Psoas muscle (tissue), 8 donors: ENCODE results near the gene EDN2. TPM values are rescaled to one million over a fixed set of nuclear protein-coding genes. Genes with fewer than 3 reads are reported as not detected.

Experiments
- ATAC-seq, 4 donors: fragments of 200-7000 bp; cut with Tn5 transposase; one replicate each; pipeline ENCODE4 v1.9.1; 2020; ENCODE audit warnings: moderate library complexity in 3 of 4, mild to moderate bottlenecking in 2 of 4
- DNase-seq, 2 donors: peaks; one replicate each; pipeline ENCODE4 v3.0.0-alpha.2; 2020
- H3K27ac ChIP-seq: fragments of 200-600 bp; one replicate; pipeline ENCODE4 v1.8.0; 2022
- H3K27me3 ChIP-seq, 3 donors: fragments of 200-600 bp in 1 of 3; one replicate each; pipeline versions ENCODE4 v1.6.1 to v1.8.0; 2013 to 2022; ENCODE audit warnings: low read length in 2 of 3, mild to moderate bottlenecking in 2 of 3, moderate library complexity in 1 of 3; ENCODE audit not compliant: insufficient read depth in 3 of 3
- H3K36me3 ChIP-seq, 2 donors: fragments of 200-600 bp in 1 of 2; one replicate each; pipeline versions ENCODE4 v1.6.1 to v1.8.0; 2013 to 2022; ENCODE audit warnings: low read depth in 1 of 2, mild to moderate bottlenecking in 1 of 2, moderate library complexity in 1 of 2; ENCODE audit not compliant: insufficient read depth in 1 of 2
- H3K4me1 ChIP-seq: fragments of 200-600 bp; one replicate; pipeline ENCODE4 v1.8.0; 2022
- H3K4me3 ChIP-seq: fragments of 200-600 bp; one replicate; pipeline ENCODE4 v1.8.0; 2022; ENCODE audit warnings: mild to moderate bottlenecking
- H3K9me3 ChIP-seq: fragments of 200-600 bp; one replicate; pipeline ENCODE4 v1.8.0; 2022
- WGBS, 3 donors: extraction: QIAGEN DNeasy Blood & Tissue Kit; methylation state at CpG; one replicate each; pipeline versions ENCODE4 v1.1.6 to v1.1.7; 2013; 5-methylcytosine and 5-hydroxymethylcytosine counted together
- intact Hi-C, 2 donors: fragments of 100-400 bp; cut with DNase I; formaldehyde crosslinking; loops; one replicate each; pipeline versions ENCODE4 v1.11.0 to v1.14.2; 2022
- polyA plus RNA-seq, 3 donors: library from polyadenylated mRNA; stranded (reverse); fragments of 200-250 nt; gene quantifications; one replicate each; pipeline ENCODE4 v1.2.3, GENCODE V29; 2013
- total RNA-seq, 4 donors: library from RNA; stranded (reverse); fragmentation: NEBNext Ultra II Directional in 2 of 4; extraction: Animal tissue kit (Norgen Biotek cat#: 25700) in 2 of 4; gene quantifications; one replicate each; pipeline versions ENCODE4 v1.2.1 to v1.2.4, GENCODE V29; 2021 to 2023
- TF ChIP-seq, protein P1 (sequence below): fragments of 200-600 bp; IDR thresholded peaks from one replicate; pipeline ENCODE4 v1.8.0; 2022; ENCODE audit warnings: antibody characterized with exemption
- donor health status: healthy with polysubstance abuse.
- donor health status: DM: no; HTN: no; CAD: no; lungs with moderate emphysema.
- donor health status: Bipolar disorder and iron deficiency.
- donor health status: healthy.
- donor health status: DM: yes; HTN: yes; CAD: no.
- donor health status: DM: no; HTN: no; CAD: no.
- donor health status: DM: no; HTN: no; CAD: no.
- donor health status: DM: yes; HTN: yes; CAD: no.

EDN2 gene
- total and polyA plus RNA-seq, 7 donors, result 0.03 to 0.10 TPM; not detected in 5

DNA sequence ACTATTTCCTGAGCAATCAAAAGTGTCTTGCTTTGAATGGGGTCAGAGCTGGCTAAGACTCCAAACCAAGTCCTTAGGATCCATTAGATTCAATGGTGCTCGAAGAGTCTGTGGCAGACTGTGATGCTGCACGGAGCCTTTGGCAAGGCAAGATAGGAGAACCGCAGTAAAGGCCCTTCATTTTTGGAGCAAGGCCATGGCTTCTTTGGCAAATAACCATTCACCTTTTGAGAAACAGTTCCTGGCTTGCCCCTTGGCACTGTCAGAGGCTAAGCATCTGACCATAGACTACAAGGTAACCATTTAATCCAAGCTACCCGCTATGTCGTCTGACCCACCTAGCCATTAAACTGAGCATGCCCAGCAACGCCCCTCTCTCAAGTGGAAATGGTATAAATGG, 45.2 kb downstream of the EDN2 start:
- no peaks in the 10 kb centered on the region for H3K36me3 ChIP-seq
- no peaks in the 10 kb centered on the region for H3K27me3 ChIP-seq
- no peak overlapping the region for H3K27ac ChIP-seq
- no peak for ATAC-seq
- H3K4me1 ChIP-seq, result no peaks in the 10 kb centered on the region
- 59 to 82% (median 64%) methylated on average over 6 of the region's 6 CpGs for WGBS, 3 donors
- no peak for DNase-seq
- TF ChIP-seq, protein P1, sequence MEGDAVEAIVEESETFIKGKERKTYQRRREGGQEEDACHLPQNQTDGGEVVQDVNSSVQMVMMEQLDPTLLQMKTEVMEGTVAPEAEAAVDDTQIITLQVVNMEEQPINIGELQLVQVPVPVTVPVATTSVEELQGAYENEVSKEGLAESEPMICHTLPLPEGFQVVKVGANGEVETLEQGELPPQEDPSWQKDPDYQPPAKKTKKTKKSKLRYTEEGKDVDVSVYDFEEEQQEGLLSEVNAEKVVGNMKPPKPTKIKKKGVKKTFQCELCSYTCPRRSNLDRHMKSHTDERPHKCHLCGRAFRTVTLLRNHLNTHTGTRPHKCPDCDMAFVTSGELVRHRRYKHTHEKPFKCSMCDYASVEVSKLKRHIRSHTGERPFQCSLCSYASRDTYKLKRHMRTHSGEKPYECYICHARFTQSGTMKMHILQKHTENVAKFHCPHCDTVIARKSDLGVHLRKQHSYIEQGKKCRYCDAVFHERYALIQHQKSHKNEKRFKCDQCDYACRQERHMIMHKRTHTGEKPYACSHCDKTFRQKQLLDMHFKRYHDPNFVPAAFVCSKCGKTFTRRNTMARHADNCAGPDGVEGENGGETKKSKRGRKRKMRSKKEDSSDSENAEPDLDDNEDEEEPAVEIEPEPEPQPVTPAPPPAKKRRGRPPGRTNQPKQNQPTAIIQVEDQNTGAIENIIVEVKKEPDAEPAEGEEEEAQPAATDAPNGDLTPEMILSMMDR, result no peak
- intact Hi-C loops, result no loop called here
- H3K9me3 ChIP-seq, result no peaks in the 10 kb centered on the region
- no peak overlapping the region for H3K4me3 ChIP-seq

DNA sequence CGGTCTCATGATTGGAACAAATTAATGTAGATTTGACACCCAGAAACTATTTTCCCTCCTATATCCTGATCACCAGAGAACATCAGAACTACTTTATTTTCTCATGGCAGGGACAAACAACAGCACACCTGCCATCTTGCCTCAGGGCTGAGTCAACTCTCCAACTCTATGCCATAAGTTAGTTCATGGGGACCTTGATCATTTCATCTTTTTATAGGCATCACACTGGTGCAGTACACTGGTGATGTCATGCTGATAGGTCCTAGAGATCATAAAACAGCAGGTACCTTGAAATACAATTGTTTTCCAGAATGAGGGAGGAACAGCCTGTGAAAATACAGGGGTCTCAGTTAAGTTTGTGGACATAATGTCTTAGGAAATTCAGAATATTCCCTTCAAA, 45.8 kb downstream of the EDN2 start:
- DNase-seq (no peak), ATAC-seq (no peak)
- no peaks in the 10 kb centered on the region for H3K9me3 ChIP-seq
- no peak overlapping the region for H3K27ac ChIP-seq
- no peaks in the 10 kb centered on the region for H3K27me3 ChIP-seq
- intact Hi-C loops, result no loop called here
- H3K4me1 ChIP-seq, result no peaks in the 10 kb centered on the region
- no peak overlapping the region for H3K4me3 ChIP-seq
- 97 to 100% (median 97%) methylated on average over 1 of the region's 1 CpG for WGBS, 3 donors
- no peaks in the 10 kb centered on the region for H3K36me3 ChIP-seq
- TF ChIP-seq, protein P1, result no peak

DNA sequence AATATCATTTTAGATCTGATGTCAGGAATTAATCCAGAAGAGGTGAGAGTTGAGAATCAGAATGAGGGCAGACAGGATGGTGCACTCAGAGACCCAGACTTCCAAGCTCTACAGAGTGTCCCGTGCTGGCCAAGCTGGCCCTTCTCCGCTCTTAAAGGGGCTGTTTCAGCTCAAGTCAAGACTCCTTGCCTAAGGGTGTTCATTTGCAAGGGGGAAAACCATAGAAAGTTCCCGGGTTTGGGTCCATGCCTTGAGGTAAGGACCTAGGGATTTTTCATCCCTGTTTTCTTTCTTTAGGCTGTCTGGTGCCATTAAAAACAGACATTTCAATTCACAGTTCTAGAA, 47.5 kb downstream of the EDN2 start:
- no peak overlapping the region for H3K4me3 ChIP-seq
- H3K4me1 ChIP-seq, result peaks cover 15% of the 10 kb centered on the region
- DNase-seq, result no peak
- TF ChIP-seq, protein P1, result no peak
- H3K27me3 ChIP-seq, result no peaks in the 10 kb centered on the region
- H3K9me3 ChIP-seq, result no peaks in the 10 kb centered on the region
- intact Hi-C loops, result no loop called here
- no peak overlapping the region for H3K27ac ChIP-seq
- WGBS, 3 donors, result 76 to 82% (median 81%) methylated on average over 3 of the region's 3 CpGs
- ATAC-seq, result no peak
- H3K36me3 ChIP-seq, result no peaks in the 10 kb centered on the region

DNA sequence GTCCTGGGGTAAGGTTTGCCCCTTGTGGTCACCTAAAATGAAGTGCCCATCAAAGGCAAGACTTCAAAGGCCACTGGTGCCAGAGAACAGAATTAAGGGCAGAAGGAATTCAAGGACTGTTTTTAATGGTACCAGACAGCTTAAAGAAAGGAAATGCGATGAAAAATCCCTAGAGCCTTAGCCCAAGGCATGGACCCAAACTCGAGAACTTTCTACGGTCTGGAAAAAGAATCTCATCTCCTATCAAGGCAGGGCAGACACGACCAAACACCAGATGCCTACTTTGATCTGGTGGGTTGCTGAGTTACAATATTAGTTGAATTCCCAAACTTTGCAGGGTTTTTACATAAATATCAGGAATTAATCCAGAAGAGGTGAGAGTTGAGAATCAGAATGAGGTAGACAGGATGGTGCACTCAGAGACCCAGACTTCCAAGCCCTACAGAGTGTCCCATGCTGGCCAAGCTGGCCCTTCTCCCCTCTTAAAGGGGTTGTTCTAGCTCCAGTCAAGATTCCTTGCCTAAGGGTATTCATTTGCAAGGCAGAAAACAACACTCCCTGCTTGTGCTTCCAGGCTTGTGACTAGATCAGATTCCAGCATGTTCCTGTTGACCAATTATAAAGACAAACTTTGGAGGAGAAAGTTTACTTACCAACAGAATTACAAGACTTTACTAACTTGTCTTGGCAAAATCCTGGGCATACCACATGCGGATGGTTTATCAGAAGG, 48.0 kb downstream of the EDN2 start:
- DNase-seq, result no peak
- ATAC-seq, result no peak

More for the DNA sequence above, 48.0 kb downstream of the EDN2 start:
- H3K36me3 ChIP-seq, result no peaks in the 10 kb centered on the region
- intact Hi-C loops, result no loop called here
- TF ChIP-seq, protein P1, result no peak
- 82 to 91% (median 90%) methylated on average over 5 of the region's 5 CpGs for WGBS, 3 donors
- H3K4me3 ChIP-seq, result no peak overlapping the region
- no peaks in the 10 kb centered on the region for H3K9me3 ChIP-seq
- no peaks in the 10 kb centered on the region for H3K27me3 ChIP-seq
- H3K4me1 ChIP-seq, result peaks cover 19% of the 10 kb centered on the region
- H3K27ac ChIP-seq, result no peak overlapping the region
